ENCODE data around the gene GALNT14. TPM values are rescaled to one million over a fixed set of nuclear protein-coding genes. Genes with fewer than 3 reads are reported as not detected.

Gene GALNT14
- total and polyA plus RNA-seq, 10 donors = 2.7 to 18.5 (median 4.5) TPM

DNA sequence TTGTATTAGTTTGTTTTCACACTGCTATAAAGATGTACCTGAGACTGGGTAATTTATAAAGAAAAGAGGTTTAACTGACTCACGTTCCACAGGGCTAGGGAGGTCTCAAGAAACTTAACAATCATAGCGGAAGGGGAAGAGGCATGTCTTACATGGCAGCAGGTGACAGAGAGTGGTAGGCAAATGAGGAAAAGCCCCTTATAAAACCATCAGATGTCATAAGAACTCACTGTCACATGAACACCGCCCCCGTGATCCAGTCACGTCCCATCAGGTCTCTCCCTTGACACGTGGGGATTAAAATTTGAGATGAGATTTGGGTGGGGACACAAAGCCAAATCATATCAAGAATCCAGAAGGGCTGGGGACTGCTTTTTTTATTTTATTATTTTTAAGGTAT is 120.0 kb downstream of the GALNT14 start:
- 82 to 92% (median 86%) methylated on average over 6 of the region's 6 CpGs for WGBS, 5 donors
- H3K4me1 ChIP-seq = peaks cover 0 to 6% (median 0%) of the 10 kb centered on the region in 6 donors
- no peak overlapping the region for H3K27ac ChIP-seq
- no peak overlapping the region for H3K4me3 ChIP-seq
- no peaks in the 10 kb centered on the region for H3K27me3 ChIP-seq (replicated peaks in 1 of 7)
- intact Hi-C loops (cut with DNase I; ENCODE audit: low total_unique reads) = no loop called here
- DNase-seq = no peak
- TF ChIP-seq, protein P1, sequence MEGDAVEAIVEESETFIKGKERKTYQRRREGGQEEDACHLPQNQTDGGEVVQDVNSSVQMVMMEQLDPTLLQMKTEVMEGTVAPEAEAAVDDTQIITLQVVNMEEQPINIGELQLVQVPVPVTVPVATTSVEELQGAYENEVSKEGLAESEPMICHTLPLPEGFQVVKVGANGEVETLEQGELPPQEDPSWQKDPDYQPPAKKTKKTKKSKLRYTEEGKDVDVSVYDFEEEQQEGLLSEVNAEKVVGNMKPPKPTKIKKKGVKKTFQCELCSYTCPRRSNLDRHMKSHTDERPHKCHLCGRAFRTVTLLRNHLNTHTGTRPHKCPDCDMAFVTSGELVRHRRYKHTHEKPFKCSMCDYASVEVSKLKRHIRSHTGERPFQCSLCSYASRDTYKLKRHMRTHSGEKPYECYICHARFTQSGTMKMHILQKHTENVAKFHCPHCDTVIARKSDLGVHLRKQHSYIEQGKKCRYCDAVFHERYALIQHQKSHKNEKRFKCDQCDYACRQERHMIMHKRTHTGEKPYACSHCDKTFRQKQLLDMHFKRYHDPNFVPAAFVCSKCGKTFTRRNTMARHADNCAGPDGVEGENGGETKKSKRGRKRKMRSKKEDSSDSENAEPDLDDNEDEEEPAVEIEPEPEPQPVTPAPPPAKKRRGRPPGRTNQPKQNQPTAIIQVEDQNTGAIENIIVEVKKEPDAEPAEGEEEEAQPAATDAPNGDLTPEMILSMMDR (IDR thresholded peaks at IDR 0.05 in 8 of 11, conservative IDR thresholded peaks at IDR 0.05 in 3 of 11) = no peak
- TF ChIP-seq POLR2AphosphoS5 (IDR thresholded peaks at IDR 0.05) (no peak), POLR2A (IDR thresholded peaks at IDR 0.05) (no peak)
- H3K9me3 ChIP-seq = no peaks in the 10 kb centered on the region
- no peaks in the 10 kb centered on the region for H3K36me3 ChIP-seq

DNA sequence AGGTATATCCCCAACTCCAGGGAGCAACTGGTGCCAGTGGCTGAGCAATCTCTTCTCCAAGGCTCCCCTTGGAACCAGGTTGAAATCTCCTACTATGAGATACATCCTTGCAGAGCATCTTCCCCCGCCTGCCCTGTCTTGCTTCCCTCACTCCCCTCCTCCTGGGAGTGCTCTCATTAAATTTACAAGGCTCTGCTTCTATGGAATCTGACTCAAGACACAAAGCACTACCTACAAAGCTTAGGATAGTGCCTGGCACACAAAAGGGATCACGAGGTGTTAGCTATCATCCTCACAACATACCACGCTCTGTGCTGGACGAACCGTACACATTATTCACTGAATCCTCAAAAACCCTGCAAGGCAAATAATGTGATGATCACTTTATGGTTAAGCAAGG is 121.6 kb downstream of the GALNT14 start:
- no peak for DNase-seq
- H3K36me3 ChIP-seq = no peaks in the 10 kb centered on the region
- intact Hi-C loops (cut with DNase I; ENCODE audit: low total_unique reads) = no loop called here
- H3K9me3 ChIP-seq = no peaks in the 10 kb centered on the region
- WGBS, 5 donors = 89 to 97% (median 95%) methylated on average over 5 of the region's 5 CpGs
- H3K27ac ChIP-seq = no peak overlapping the region
- H3K4me3 ChIP-seq = no peak overlapping the region
- peaks cover 0 to 6% (median 0%) of the 10 kb centered on the region in 6 donors for H3K4me1 ChIP-seq
- no peaks in the 10 kb centered on the region for H3K27me3 ChIP-seq (replicated peaks in 1 of 7)
- no peak for TF ChIP-seq POLR2A (IDR thresholded peaks at IDR 0.05)
- no peak for TF ChIP-seq POLR2AphosphoS5 (IDR thresholded peaks at IDR 0.05)
- TF ChIP-seq, protein P1 (IDR thresholded peaks at IDR 0.05 in 8 of 11, conservative IDR thresholded peaks at IDR 0.05 in 3 of 11) = no peak

DNA sequence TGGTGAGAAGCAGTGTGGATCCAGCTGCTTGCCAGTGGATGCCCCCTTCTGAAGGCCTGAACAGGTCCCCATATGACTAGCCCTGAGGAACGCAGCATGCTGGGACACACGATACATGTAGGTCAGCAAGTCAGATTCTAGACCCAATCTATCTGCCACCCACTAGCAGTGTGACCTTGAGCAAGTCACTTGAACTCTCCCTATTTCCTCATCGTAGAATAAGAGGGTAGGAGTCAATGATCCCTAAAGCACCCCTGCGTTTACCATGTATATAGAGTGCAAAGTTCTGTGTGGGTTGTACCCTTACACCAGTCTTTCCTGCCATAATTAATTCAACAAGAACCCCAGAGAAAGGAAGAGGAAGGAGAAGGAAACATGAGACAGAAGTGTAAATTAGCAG is 123.7 kb downstream of the GALNT14 start:
- WGBS, 5 donors = 78 to 90% (median 80%) methylated on average over 4 of the region's 4 CpGs

DNA sequence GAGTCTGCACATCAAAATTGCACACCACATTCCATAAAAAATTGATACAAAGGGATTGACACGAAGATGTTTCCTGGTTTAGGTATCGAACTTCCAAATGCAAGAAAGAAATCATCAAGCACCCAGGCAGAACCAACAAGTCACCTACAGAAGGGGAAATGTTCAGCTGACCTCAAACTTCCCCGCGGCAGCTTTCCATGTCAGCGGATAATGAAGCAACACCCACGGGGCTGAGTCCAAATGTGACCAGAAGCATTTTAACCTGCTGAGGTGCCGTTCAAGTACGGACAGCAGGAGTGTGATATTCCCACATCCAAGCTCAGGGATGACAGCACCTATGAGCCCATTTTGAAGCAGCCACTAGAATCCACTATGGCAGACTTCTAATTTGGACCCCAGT is 124.9 kb downstream of the GALNT14 start:
- no peak overlapping the region for H3K4me3 ChIP-seq
- peak overlapping the region in 4 of 8 donors; percentile 5 to 68 (median 36) for H3K27ac ChIP-seq
- DNase-seq = no peak
- intact Hi-C loops (cut with DNase I; ENCODE audit: low total_unique reads) = no loop called here
- H3K27me3 ChIP-seq (replicated peaks in 1 of 7) = no peaks in the 10 kb centered on the region
- peaks cover 0 to 23% (median 5%) of the 10 kb centered on the region in 6 donors for H3K4me1 ChIP-seq
- no peaks in the 10 kb centered on the region for H3K36me3 ChIP-seq
- H3K9me3 ChIP-seq = no peaks in the 10 kb centered on the region
- 38 to 78% (median 57%) methylated on average over 6 to 8 of the region's 8 CpGs for WGBS, 5 donors
- TF ChIP-seq POLR2AphosphoS5 (IDR thresholded peaks at IDR 0.05) (no peak), POLR2A (IDR thresholded peaks at IDR 0.05) (no peak)
- TF ChIP-seq, protein P1 (IDR thresholded peaks at IDR 0.05 in 8 of 11, conservative IDR thresholded peaks at IDR 0.05 in 3 of 11) = no peak

More for the DNA sequence above, 123.7 kb downstream of the GALNT14 start:
- H3K36me3 ChIP-seq = no peaks in the 10 kb centered on the region
- intact Hi-C loops (cut with DNase I; ENCODE audit: low total_unique reads) = no loop called here
- H3K9me3 ChIP-seq = no peaks in the 10 kb centered on the region
- H3K4me3 ChIP-seq = no peak overlapping the region
- H3K4me1 ChIP-seq = peaks cover 0 to 13% (median 0%) of the 10 kb centered on the region in 6 donors
- DNase-seq = no peak
- H3K27me3 ChIP-seq (replicated peaks in 1 of 7) = no peaks in the 10 kb centered on the region
- no peak overlapping the region for H3K27ac ChIP-seq
- TF ChIP-seq, protein P1 (IDR thresholded peaks at IDR 0.05 in 8 of 11, conservative IDR thresholded peaks at IDR 0.05 in 3 of 11) = no peak
- TF ChIP-seq POLR2AphosphoS5 (IDR thresholded peaks at IDR 0.05) (no peak), POLR2A (IDR thresholded peaks at IDR 0.05) (no peak)
